ENCODE results near the gene TANC1. TPM values are rescaled to one million over a fixed set of nuclear protein-coding genes. Genes with fewer than 3 reads are reported as not detected.

The TANC1 gene
- total RNA-seq, 1 donor from 2014 or later: 56.9 TPM

DNA sequence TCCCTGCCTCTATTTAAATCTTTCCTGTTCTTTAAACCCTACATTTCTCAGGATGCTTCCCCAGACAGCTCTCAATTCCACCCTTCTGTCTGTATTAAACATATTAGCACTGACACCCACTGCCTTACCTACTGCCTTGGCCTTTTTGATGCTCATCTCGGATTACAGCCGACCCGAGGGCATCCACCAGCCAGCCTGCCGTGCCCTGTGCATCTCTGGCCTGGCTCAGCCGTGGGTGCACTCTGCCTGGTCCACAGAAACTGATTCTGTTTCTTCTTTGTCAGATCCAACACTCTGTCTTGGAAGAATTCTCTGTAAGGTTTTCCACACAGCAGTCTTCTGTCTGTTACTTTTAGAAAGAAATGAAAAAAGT is 27.2 kb downstream of the TANC1 start:
- Mint-ChIP-seq H3K4me3 (peak overlapping the region; percentile 12), H3K36me3 (peaks cover 7% of the 10 kb centered on the region), H3K4me1 (ENCODE audit: unreplicated experiment) (peaks cover 45% of the 10 kb centered on the region), H3K27me3 (no peaks in the 10 kb centered on the region), H3K27ac (peak overlapping the region; percentile 34), H3K9me3 (no peaks in the 10 kb centered on the region)
- DNase-seq (ENCODE audit: extremely low spot score, unreplicated experiment): no peak
- TF ChIP-seq, protein P1, sequence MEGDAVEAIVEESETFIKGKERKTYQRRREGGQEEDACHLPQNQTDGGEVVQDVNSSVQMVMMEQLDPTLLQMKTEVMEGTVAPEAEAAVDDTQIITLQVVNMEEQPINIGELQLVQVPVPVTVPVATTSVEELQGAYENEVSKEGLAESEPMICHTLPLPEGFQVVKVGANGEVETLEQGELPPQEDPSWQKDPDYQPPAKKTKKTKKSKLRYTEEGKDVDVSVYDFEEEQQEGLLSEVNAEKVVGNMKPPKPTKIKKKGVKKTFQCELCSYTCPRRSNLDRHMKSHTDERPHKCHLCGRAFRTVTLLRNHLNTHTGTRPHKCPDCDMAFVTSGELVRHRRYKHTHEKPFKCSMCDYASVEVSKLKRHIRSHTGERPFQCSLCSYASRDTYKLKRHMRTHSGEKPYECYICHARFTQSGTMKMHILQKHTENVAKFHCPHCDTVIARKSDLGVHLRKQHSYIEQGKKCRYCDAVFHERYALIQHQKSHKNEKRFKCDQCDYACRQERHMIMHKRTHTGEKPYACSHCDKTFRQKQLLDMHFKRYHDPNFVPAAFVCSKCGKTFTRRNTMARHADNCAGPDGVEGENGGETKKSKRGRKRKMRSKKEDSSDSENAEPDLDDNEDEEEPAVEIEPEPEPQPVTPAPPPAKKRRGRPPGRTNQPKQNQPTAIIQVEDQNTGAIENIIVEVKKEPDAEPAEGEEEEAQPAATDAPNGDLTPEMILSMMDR (conservative IDR thresholded peaks at IDR 0.05): no peak

DNA sequence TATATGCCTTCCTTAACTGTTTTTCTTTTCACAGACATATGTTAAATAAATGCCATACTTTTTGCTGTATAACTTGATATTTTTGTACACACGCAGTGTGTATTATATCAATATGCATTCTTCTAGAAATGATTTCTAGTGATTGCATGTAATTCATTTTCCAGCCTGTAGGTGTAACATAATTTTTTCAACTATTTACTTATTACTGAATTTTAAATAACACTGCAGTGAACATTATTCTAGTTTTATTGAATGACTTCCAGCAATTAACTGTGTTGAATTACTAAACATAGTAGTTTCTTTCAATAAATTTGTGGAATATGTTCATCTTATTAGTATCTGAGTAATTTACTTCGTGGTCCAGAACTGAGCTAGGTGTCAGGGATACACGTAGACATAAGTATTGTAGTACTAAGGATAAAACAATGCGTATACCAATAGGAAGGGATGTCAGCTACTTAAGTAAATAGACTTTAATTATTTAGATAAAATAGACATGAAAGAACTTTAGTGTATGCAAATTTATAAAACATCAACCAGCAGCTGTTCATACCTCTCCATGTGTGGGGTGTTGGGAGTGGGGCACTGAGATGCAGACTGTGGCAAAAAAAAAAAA is 28.0 kb downstream of the TANC1 start:
- H3K4me1 Mint-ChIP-seq (ENCODE audit: unreplicated experiment): peaks cover 45% of the 10 kb centered on the region
- no peak overlapping the region for H3K4me3 Mint-ChIP-seq
- no peaks in the 10 kb centered on the region for H3K9me3 Mint-ChIP-seq
- H3K27ac Mint-ChIP-seq: peak overlapping the region; percentile 1
- no peaks in the 10 kb centered on the region for H3K27me3 Mint-ChIP-seq
- H3K36me3 Mint-ChIP-seq: peaks cover 7% of the 10 kb centered on the region
- no peak for DNase-seq (ENCODE audit: extremely low spot score, unreplicated experiment)
- TF ChIP-seq, protein P1 (conservative IDR thresholded peaks at IDR 0.05): peak; percentile 77

DNA sequence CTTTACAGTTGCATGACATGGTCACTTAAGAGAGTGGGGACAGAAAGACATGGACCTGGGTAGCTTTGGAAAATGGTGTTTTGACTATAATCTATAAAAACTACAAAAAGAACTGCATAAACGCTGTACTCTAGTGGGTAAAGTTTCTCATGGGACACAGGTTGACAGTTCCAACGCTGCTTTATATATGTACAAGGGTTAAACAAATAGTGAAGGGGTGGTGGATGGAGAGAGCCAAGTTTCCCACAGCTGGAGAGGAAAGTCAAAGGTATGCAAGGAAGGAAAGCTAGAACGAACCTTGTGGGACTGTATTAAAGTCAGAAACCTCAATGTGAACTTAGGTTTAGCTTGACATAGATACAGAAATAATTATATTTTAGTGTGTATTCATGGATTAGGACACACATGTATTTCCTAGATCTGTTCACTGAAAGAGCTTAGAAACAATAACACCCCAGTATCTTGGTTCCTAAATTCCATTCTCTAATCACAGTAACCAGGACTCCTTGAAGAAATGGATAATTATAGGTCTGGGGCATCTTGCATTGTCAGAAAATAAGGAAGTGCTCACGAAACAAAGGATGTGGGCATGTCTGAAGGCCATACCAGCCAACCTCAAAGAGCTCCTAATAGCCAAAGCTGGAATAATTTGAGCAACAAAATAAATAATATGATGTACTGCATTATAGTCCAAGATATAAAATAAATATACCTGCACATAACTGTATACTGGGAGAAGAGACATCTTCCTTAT is 28.8 kb downstream of the TANC1 start:
- H3K9me3 Mint-ChIP-seq: no peaks in the 10 kb centered on the region
- H3K36me3 Mint-ChIP-seq: peaks cover 7% of the 10 kb centered on the region
- no peak for DNase-seq (ENCODE audit: extremely low spot score, unreplicated experiment)
- H3K27ac Mint-ChIP-seq: peak overlapping the region; percentile 50
- TF ChIP-seq, protein P1 (conservative IDR thresholded peaks at IDR 0.05): no peak
- peak overlapping the region; percentile 40 for H3K4me3 Mint-ChIP-seq
- H3K27me3 Mint-ChIP-seq: no peaks in the 10 kb centered on the region
- H3K4me1 Mint-ChIP-seq (ENCODE audit: unreplicated experiment): peaks cover 45% of the 10 kb centered on the region

DNA sequence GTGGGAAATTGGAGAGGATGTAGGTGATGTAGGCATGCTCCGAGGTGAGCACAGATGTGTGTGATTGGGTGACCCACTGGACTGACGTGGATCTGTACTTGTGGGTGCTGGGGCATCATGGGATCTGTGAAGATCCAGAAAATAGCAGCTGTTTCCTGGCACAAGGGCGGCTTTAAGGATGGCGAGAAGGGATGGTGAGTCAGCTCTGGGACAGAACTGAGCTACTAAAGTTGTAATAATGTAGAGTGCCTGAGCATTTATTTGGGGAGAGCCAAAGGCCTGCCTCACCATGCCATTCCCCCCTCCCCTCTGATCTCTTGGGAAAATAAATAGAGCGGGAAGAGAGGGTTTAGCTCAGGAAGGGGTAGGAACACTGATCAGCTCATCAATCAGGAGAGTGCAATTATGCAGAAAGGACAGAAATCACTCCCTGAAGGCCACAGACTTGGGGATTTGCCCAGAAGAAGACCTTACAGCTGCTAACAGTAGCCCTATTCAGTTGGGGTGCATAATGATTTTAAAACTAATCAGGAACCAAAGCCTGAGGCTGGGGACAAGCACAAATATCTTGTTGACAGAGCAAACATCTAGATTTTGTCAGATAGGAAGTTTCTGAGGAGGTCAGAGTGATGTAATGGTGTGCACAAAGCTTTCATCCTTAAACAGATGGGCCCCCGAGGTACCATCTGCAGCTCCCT is 30.3 kb downstream of the TANC1 start:
- peak overlapping the region; percentile 70 for H3K27ac Mint-ChIP-seq
- no peaks in the 10 kb centered on the region for H3K9me3 Mint-ChIP-seq
- H3K4me3 Mint-ChIP-seq: peak overlapping the region; percentile 57
- H3K4me1 Mint-ChIP-seq (ENCODE audit: unreplicated experiment): peaks cover 39% of the 10 kb centered on the region
- no peaks in the 10 kb centered on the region for H3K27me3 Mint-ChIP-seq
- DNase-seq (ENCODE audit: extremely low spot score, unreplicated experiment): no peak
- H3K36me3 Mint-ChIP-seq: peaks cover 14% of the 10 kb centered on the region
- TF ChIP-seq, protein P1 (conservative IDR thresholded peaks at IDR 0.05): no peak

DNA sequence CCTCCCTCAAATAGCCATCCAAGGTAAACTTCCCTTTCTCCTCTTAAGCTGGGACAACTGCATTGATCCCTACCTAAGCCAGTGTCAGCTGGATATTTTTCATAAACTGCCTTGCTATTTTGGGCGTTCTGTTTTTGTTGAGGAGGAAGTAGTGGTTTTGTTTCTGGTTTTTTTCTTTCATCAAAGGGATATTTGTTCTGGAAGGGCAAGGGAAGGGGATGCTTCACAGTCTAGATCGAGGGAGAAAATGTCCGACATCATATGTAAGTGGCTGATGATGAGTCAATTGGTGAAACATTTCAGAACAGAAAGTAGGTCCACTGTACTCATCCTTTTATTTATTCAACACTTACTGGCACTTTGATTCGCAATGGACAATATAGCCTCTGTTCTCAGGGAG is 31.0 kb downstream of the TANC1 start:
- H3K27ac Mint-ChIP-seq: peak overlapping the region; percentile 70

More for the DNA sequence above, 31.0 kb downstream of the TANC1 start:
- Mint-ChIP-seq H3K9me3 (no peaks in the 10 kb centered on the region), H3K36me3 (peaks cover 18% of the 10 kb centered on the region), H3K27me3 (no peaks in the 10 kb centered on the region), H3K4me3 (no peak overlapping the region), H3K4me1 (ENCODE audit: unreplicated experiment) (peaks cover 35% of the 10 kb centered on the region)
- TF ChIP-seq, protein P1 (conservative IDR thresholded peaks at IDR 0.05): no peak
- no peak for DNase-seq (ENCODE audit: extremely low spot score, unreplicated experiment)
